H1 (cell line): ENCODE results near the gene ZNHIT3. TPM values are rescaled to one million over a fixed set of nuclear protein-coding genes. Genes with fewer than 3 reads are reported as not detected.

Experiments used
- CTCF ChIA-PET: fragments of 300-600 bp; sonication (Branson Sonifier 250); formaldehyde crosslinking; loops from one replicate; lab custom pipeline; 2021; ENCODE audit not compliant: partially characterized antibody; lab: Charles Lee
- POLR2A ChIA-PET: fragments of 300-600 bp; sonication (Branson Sonifier 250); formaldehyde crosslinking; loops from one replicate; lab custom pipeline; 2021; ENCODE audit warnings: inconsistent platforms; ENCODE audit not compliant: partially characterized antibody; lab: Charles Lee
- DNase-seq, 2 experiments: peaks; one replicate each; pipeline versions ENCODE4 v3.0.0 to v3.0.0-alpha.2; 2010 to 2022; ENCODE audit warnings: low spot score in 2 of 2, low read depth in 1 of 2, mixed read lengths in 1 of 2
- FAIRE-seq: peaks from 2 replicates; lab custom pipeline; 2011; peaks lifted over from hg19 to GRCh38; lab: Jason Lieb, UNC
- H2AFZ ChIP-seq: 2 replicates; pipeline ENCODE4 v1.8.1; 2012; ENCODE audit warnings: low read length, inconsistent platforms
- H2AK5ac ChIP-seq: 2 replicates; pipeline ENCODE4 v1.6.1; 2013; ENCODE audit warnings: low read depth, low read length
- H2BK120ac ChIP-seq: replicated peaks from 2 replicates; pipeline ENCODE3; 2013; ENCODE audit warnings: low read depth, low read length, inconsistent platforms
- H2BK12ac ChIP-seq: 2 replicates; pipeline ENCODE4 v1.6.1; 2013; ENCODE audit warnings: low read depth, low read length
- H2BK15ac ChIP-seq: 2 replicates; pipeline ENCODE4 v1.6.1; 2013; ENCODE audit warnings: low read length
- H2BK20ac ChIP-seq: 2 replicates; pipeline ENCODE4 v1.6.1; 2013; ENCODE audit warnings: low read length
- H2BK5ac ChIP-seq: 2 replicates; pipeline ENCODE4 v1.6.1; 2013; ENCODE audit warnings: low read depth, low read length
- H3K14ac ChIP-seq: 2 replicates; pipeline ENCODE4 v1.6.1; 2013; ENCODE audit warnings: inconsistent platforms; ENCODE audit not compliant: insufficient read length
- H3K18ac ChIP-seq: 2 replicates; pipeline ENCODE4 v1.6.1; 2013; ENCODE audit warnings: low read length; ENCODE audit errors: extremely low read depth
- H3K23ac ChIP-seq: 2 replicates; pipeline ENCODE4 v1.6.1; 2013; ENCODE audit warnings: inconsistent platforms; ENCODE audit not compliant: insufficient read length
- H3K23me2 ChIP-seq: 2 replicates; pipeline ENCODE4 v1.6.1; 2013; ENCODE audit warnings: low read depth, low read length
- H3K27ac ChIP-seq: 2 replicates; pipeline ENCODE4 v1.6.1; 2011; ENCODE audit warnings: low read depth, low read length, inconsistent platforms
- H3K27me3 ChIP-seq, 4 experiments: replicated peaks in 1 of 4; 1 replicate in 1 of 4; 2 replicates in 3 of 4; pipeline versions ENCODE4 v1.6.1 to v1.8.1; 2011 to 2013; ENCODE audit warnings: low read length in 3 of 4, mild to moderate bottlenecking in 3 of 4, inconsistent platforms in 2 of 4, mixed read lengths in 2 of 4, moderate library complexity in 1 of 4; ENCODE audit not compliant: control insufficient read depth in 3 of 4, insufficient read depth in 3 of 4; ENCODE audit errors: extremely low read depth in 1 of 4
- H3K36me3 ChIP-seq, 4 experiments: 2 replicates each; pipeline versions ENCODE4 v1.6.1 to v1.8.1; 2011 to 2013; ENCODE audit warnings: mild to moderate bottlenecking in 4 of 4, low read length in 3 of 4, moderate library complexity in 2 of 4, control low read depth in 1 of 4, inconsistent platforms in 1 of 4; ENCODE audit not compliant: insufficient read depth in 4 of 4, control insufficient read depth in 2 of 4
- H3K4ac ChIP-seq: replicated peaks from 2 replicates; pipeline ENCODE3; 2013; ENCODE audit warnings: low read length, low read depth, mixed read lengths, inconsistent platforms; ENCODE audit not compliant: insufficient read length
- H3K4me1 ChIP-seq, 4 experiments: replicated peaks in 1 of 4; 1 replicate in 1 of 4; 2 replicates in 3 of 4; pipeline versions ENCODE4 v1.6.1 to v1.8.1; 2011 to 2013; ENCODE audit warnings: low read length in 3 of 4, inconsistent platforms in 2 of 4, mixed read lengths in 1 of 4; ENCODE audit not compliant: insufficient read depth in 4 of 4, control insufficient read depth in 3 of 4
- H3K4me2 ChIP-seq, 2 experiments: 2 replicates each; pipeline versions ENCODE4 v1.6.1 to v1.8.1; 2011 to 2013; ENCODE audit warnings: low read depth in 2 of 2, low read length in 2 of 2, control low read depth in 1 of 2, inconsistent platforms in 1 of 2, mild to moderate bottlenecking in 1 of 2; ENCODE audit not compliant: insufficient read depth in 1 of 2
- H3K4me3 ChIP-seq, 4 experiments: fragments of 200-600, 300-600 bp in 1 of 4; sonication (generic), shearing (Covaris generic), sonication (Bioruptor Twin) in 1 of 4; 2 replicates each; pipeline versions ENCODE4 v1.5.1 to v1.8.1; 2011 to 2016; ENCODE audit warnings: low read length in 4 of 4, low read depth in 3 of 4, control low read depth in 2 of 4, inconsistent platforms in 2 of 4, mild to moderate bottlenecking in 2 of 4, mixed read lengths in 1 of 4, moderate library complexity in 1 of 4; ENCODE audit not compliant: insufficient read depth in 2 of 4; ENCODE audit errors: extremely low read depth in 1 of 4
- H3K56ac ChIP-seq: replicated peaks from 2 replicates; pipeline ENCODE3; 2013; ENCODE audit warnings: low read depth, mild to moderate bottlenecking, mixed read lengths, low read length, inconsistent platforms; ENCODE audit not compliant: insufficient read length
- H3K79me1 ChIP-seq: 2 replicates; pipeline ENCODE4 v1.6.1; 2013; ENCODE audit warnings: low read depth, low read length, control low read depth
- H3K79me2 ChIP-seq, 2 experiments: 2 replicates each; pipeline versions ENCODE4 v1.6.1 to v1.8.1; 2012 to 2013; ENCODE audit warnings: low read length in 2 of 2, mild to moderate bottlenecking in 2 of 2, inconsistent platforms in 1 of 2; ENCODE audit not compliant: insufficient read depth in 2 of 2, control insufficient read depth in 1 of 2
- H3K9ac ChIP-seq, 4 experiments: replicated peaks in 1 of 4; 1 replicate in 1 of 4; 2 replicates in 3 of 4; pipeline versions ENCODE4 v1.6.1 to v1.8.1; 2011 to 2013; ENCODE audit warnings: low read depth in 3 of 4, low read length in 3 of 4, control low read depth in 2 of 4, mild to moderate bottlenecking in 2 of 4, moderate library complexity in 2 of 4, inconsistent platforms in 1 of 4; ENCODE audit errors: extremely low read depth in 1 of 4
- H3K9me3 ChIP-seq, 2 experiments: 2 replicates each; pipeline versions ENCODE4 v1.6.1 to v1.8.1; 2012 to 2013; ENCODE audit warnings: mild to moderate bottlenecking in 2 of 2, moderate library complexity in 2 of 2, control low read depth in 1 of 2, inconsistent platforms in 1 of 2, low read depth in 1 of 2, low read length in 1 of 2, mixed read lengths in 1 of 2; ENCODE audit not compliant: insufficient read depth in 2 of 2
- H4K20me1 ChIP-seq, 2 experiments: replicated peaks in 1 of 2; 2 replicates each; pipeline versions ENCODE3 to v1.8.1; 2011 to 2013; ENCODE audit warnings: inconsistent platforms in 2 of 2, low read length in 2 of 2, mild to moderate bottlenecking in 1 of 2; ENCODE audit not compliant: insufficient read depth in 2 of 2, control insufficient read depth in 1 of 2
- H4K5ac ChIP-seq: 2 replicates; pipeline ENCODE4 v1.6.1; 2013; ENCODE audit warnings: low read length, low read depth, mixed read lengths, inconsistent platforms; ENCODE audit not compliant: insufficient read length
- H4K8ac ChIP-seq: 2 replicates; pipeline ENCODE4 v1.8.0; 2013; ENCODE audit warnings: mild to moderate bottlenecking, moderate library complexity, low read length, inconsistent platforms; ENCODE audit not compliant: insufficient read depth; ENCODE audit errors: extremely low read depth
- H4K91ac ChIP-seq: replicated peaks from 2 replicates; pipeline ENCODE3; 2013; ENCODE audit warnings: low read length, mixed read lengths, inconsistent platforms; ENCODE audit not compliant: insufficient read length
- CBX8 ChIP-seq: fragments of 300-800, 300-1000 bp; sonication (generic); IDR thresholded peaks from 2 replicates; pipeline ENCODE4 v1.7.1; 2016; ENCODE audit warnings: low read depth, low read length, borderline replicate concordance
- CREB1 ChIP-seq: IDR thresholded peaks from 2 replicates; pipeline ENCODE4 v1.6.1; 2012; ENCODE audit warnings: inconsistent platforms
- CTCF ChIP-seq, 3 experiments: IDR thresholded peaks; 1 replicate in 2 of 3; 2 replicates in 1 of 3; pipeline versions ENCODE4 v1.5.1 to v1.6.1; 2011; ENCODE audit warnings: low read length in 3 of 3, mild to moderate bottlenecking in 3 of 3, inconsistent platforms in 2 of 3, low read depth in 1 of 3, moderate library complexity in 1 of 3; ENCODE audit not compliant: insufficient read depth in 1 of 3; ENCODE audit errors: control extremely low read depth in 1 of 3
- GTF2F1 ChIP-seq: IDR thresholded peaks from 2 replicates; pipeline ENCODE4 v1.6.1; 2012; ENCODE audit warnings: low read depth, low read length, improper control_type of control experiment, borderline replicate concordance
- JUN ChIP-seq: IDR thresholded peaks from 2 replicates; pipeline ENCODE4 v1.6.1; 2011; ENCODE audit warnings: low read depth, mild to moderate bottlenecking, improper control_type of control experiment, low read length
- KDM4A ChIP-seq: IDR thresholded peaks from one replicate; pipeline ENCODE4 v1.7.1; 2012; ENCODE audit warnings: low read depth, mild to moderate bottlenecking, moderate library complexity, low read length, inconsistent platforms; ENCODE audit not compliant: severe bottlenecking
- KDM5A ChIP-seq: fragments of 200-600 bp; IDR thresholded peaks from 2 replicates; pipeline ENCODE4 v1.7.1; 2012; ENCODE audit warnings: mild to moderate bottlenecking, low read length, inconsistent platforms, mixed read lengths
- POLR2AphosphoS5 ChIP-seq: IDR thresholded peaks from 2 replicates; pipeline ENCODE4 v1.6.1; 2011; ENCODE audit warnings: low read depth, low read length
- RBBP5 ChIP-seq: IDR thresholded peaks from 2 replicates; pipeline ENCODE4 v1.7.1; 2012; ENCODE audit warnings: low read depth, mild to moderate bottlenecking, inconsistent platforms, low read length, moderate library complexity, borderline replicate concordance
- RXRA ChIP-seq: IDR thresholded peaks from 2 replicates; pipeline ENCODE4 v1.6.1; 2011; ENCODE audit warnings: low read depth, mild to moderate bottlenecking, low read length, moderate library complexity; ENCODE audit not compliant: insufficient read depth
- TBP ChIP-seq: IDR thresholded peaks from 2 replicates; pipeline ENCODE4 v1.6.1; 2011; ENCODE audit warnings: low read depth, low read length, improper control_type of control experiment
- WGBS, 2 experiments: shearing (Covaris generic) in 1 of 2; methylation state at CpG; one replicate each; pipeline versions ENCODE4 v1.1.6 to v1.1.7; 2013 to 2015; ENCODE audit warnings: low lambda C conversion rate in 2 of 2, mixed read lengths in 2 of 2, inconsistent platforms in 1 of 2, low coverage in 1 of 2, missing lambda C conversion rate in 1 of 2; ENCODE audit not compliant: insufficient replicate concordance in 2 of 2, insufficient coverage in 1 of 2, insufficient read length in 1 of 2; ENCODE audit errors: extremely low coverage in 1 of 2, missing lambda C conversion rate in 1 of 2; 5-methylcytosine and 5-hydroxymethylcytosine counted together
- polyA plus RNA-seq, 7 experiments: library from polyadenylated mRNA; depleted of rRNA in 3 of 7; stranded (reverse) in 5 of 7; unstranded in 2 of 7; fragments of >200 nt in 5 of 7; fragments of 200-250 nt in 2 of 7; gene quantifications; 1 replicate in 5 of 7; 2 replicates in 1 of 7; 4 replicates in 1 of 7; pipeline versions ENCODE4 v1.2.1 to v1.2.3, GENCODE V29; 2011 to 2013; ENCODE audit warnings: missing spikeins in 2 of 7, mixed read lengths in 2 of 7
- total RNA-seq: library from RNA; stranded (reverse); fragmentation: NEBNext Ultra II Directional; extraction: Animal tissue kit (Norgen Biotek cat#: 25700); gene quantifications from 2 replicates; pipeline ENCODE4 v1.2.1, GENCODE V29; 2021

ZNHIT3 gene
- total and polyA plus RNA-seq, 2 of the 8 experiments (the other 6 are each of a cell fraction or from before 2014, with no cell fraction given) = 59.1 to 147 TPM

- H3K18ac ChIP-seq = no peak overlapping the region
- no peak overlapping the region for H3K9ac ChIP-seq
- H3K79me1 ChIP-seq = peaks cover 4% of the 10 kb centered on the region; the same call in 1 of the 2 replicates
- H2AK5ac ChIP-seq = no peak overlapping the region
- H4K5ac ChIP-seq = no peak overlapping the region
- no peak overlapping the region for H2AFZ ChIP-seq
- H2BK12ac ChIP-seq = no peak overlapping the region
- H3K4me2 ChIP-seq = no peak overlapping the region
- H3K36me3 ChIP-seq = peaks cover 25 to 70% (median 48%) of the 10 kb centered on the region in 4 experiments
- no peak overlapping the region for H2BK120ac ChIP-seq
- peaks cover 0 to 18% of the 10 kb centered on the region in 2 experiments; a peak in 3 of 4 replicates for H3K79me2 ChIP-seq
- no peak overlapping the region for H3K4me3 ChIP-seq
- no peak overlapping the region for H3K4ac ChIP-seq
- DNase-seq (no peak), FAIRE-seq (no peak)
- no peak overlapping the region for H4K8ac ChIP-seq
- no peak overlapping the region for H3K14ac ChIP-seq
- no peak overlapping the region for H2BK15ac ChIP-seq
- H3K56ac ChIP-seq = no peak overlapping the region
- no peaks in the 10 kb centered on the region for H3K9me3 ChIP-seq
- H2BK20ac ChIP-seq = no peak overlapping the region
- no peaks in the 10 kb centered on the region for H3K4me1 ChIP-seq
- ChIA-PET CTCF (interaction anchor here (0.6 to 1.2 kb wide), 3 partner anchors 12 to 1827 kb away, joined by 3 to 5 read pairs (median 3); no protein-coding TSS in a partner anchor), POLR2A (interaction anchor here (1.0 to 12.5 kb wide), 4 partner anchors 9 to 98 kb away, joined by 3 to 205 read pairs (median 8); partner anchors contain the start of gene ZNHIT3)
- H4K20me1 ChIP-seq = peaks cover 6 to 9% of the 10 kb centered on the region in 2 experiments
- WGBS, 2 experiments = 91% methylated on average over 3 of the region's 3 CpGs; no CpG with 5 or more reads in 1 of the 2 experiments
- no peak overlapping the region for H3K27ac ChIP-seq
- no peaks in the 10 kb centered on the region for H3K27me3 ChIP-seq
- H3K23ac ChIP-seq = no peak overlapping the region
- H4K91ac ChIP-seq = no peak overlapping the region
- H2BK5ac ChIP-seq = no peak overlapping the region
- no peaks in the 10 kb centered on the region for H3K23me2 ChIP-seq
- TF ChIP-seq TBP = no peak
- no peak for TF ChIP-seq KDM5A
- no peak for TF ChIP-seq POLR2AphosphoS5
- no peak for TF ChIP-seq RXRA
- TF ChIP-seq GTF2F1 = no peak
- no peak for TF ChIP-seq RBBP5
- no peak for TF ChIP-seq JUN
- TF ChIP-seq CREB1 = no peak
- no peak for TF ChIP-seq KDM4A
- no peak for TF ChIP-seq CTCF (IDR thresholded peaks at IDR 0.05; ENCODE audit: control extremely low read depth in 1 of 3, insufficient read depth in 1 of 3, low read depth in 1 of 3, low read length in 3 of 3)
- TF ChIP-seq CBX8 = no peak
These were observed 8.6 kb downstream of the ZNHIT3 start for GRCh38 chr17:36495076-36495578.
